Panc1 (cell line): ENCODE data around the gene REXO4. TPM values are rescaled to one million over a fixed set of nuclear protein-coding genes. Genes with fewer than 3 reads are reported as not detected.

Experiments
- ATAC-seq: fragments of 200-7000 bp; cut with Tn5 transposase; 2 replicates; pipeline ENCODE4 v1.9.1; 2020; ENCODE audit warnings: mild to moderate bottlenecking, moderate library complexity
- BruUV-seq: library from RNA; stranded (reverse); fragments of 400-500 nt; replicated peaks from 2 replicates; lab custom pipeline; 2021; lab: Mats Ljungman, UMichigan
- CTCF ChIA-PET: fragments of 300-600 bp; sonication (Branson Sonifier 250); formaldehyde crosslinking; loops from one replicate; lab custom pipeline; 2022; ENCODE audit warnings: antibody characterized with exemption; lab: Charles Lee
- POLR2A ChIA-PET: fragments of 300-600 bp; sonication (Branson Sonifier 250); formaldehyde crosslinking; loops from one replicate; lab custom pipeline; 2022; ENCODE audit warnings: antibody characterized with exemption; lab: Charles Lee
- DNase-seq: peaks from one replicate; pipeline ENCODE4 v3.0.0-alpha.2; 2010; ENCODE audit warnings: low read depth, low spot score
- H3K27ac ChIP-seq: 2 replicates; pipeline ENCODE4 v1.5.1; 2011; ENCODE audit warnings: mild to moderate bottlenecking, low read length, inconsistent platforms
- H3K27me3 ChIP-seq: fragments of 200-500 bp; sonication (Bioruptor generic); 2 replicates; pipeline ENCODE4 v1.6.0; 2014; ENCODE audit warnings: low read length, inconsistent platforms; ENCODE audit not compliant: control insufficient read depth, insufficient read depth
- H3K36me3 ChIP-seq: fragments of 200-500 bp; sonication (Bioruptor generic); 2 replicates; pipeline ENCODE4 v1.5.1; 2014; ENCODE audit warnings: inconsistent platforms, mild to moderate bottlenecking, low read length, moderate library complexity; ENCODE audit not compliant: control insufficient read depth, insufficient read depth
- H3K4me1 ChIP-seq: 2 replicates; pipeline ENCODE4 v1.5.1; 2011; ENCODE audit warnings: inconsistent platforms, mild to moderate bottlenecking, low read length, moderate library complexity; ENCODE audit not compliant: control insufficient read depth, insufficient read depth
- H3K4me3 ChIP-seq, 2 experiments: 2 replicates each; pipeline ENCODE4 v1.5.1; 2011 to 2012; ENCODE audit warnings: low read depth in 2 of 2, low read length in 2 of 2, mild to moderate bottlenecking in 2 of 2, inconsistent platforms in 1 of 2, moderate library complexity in 1 of 2
- H3K9me3 ChIP-seq: fragments of 200-500 bp; sonication (Bioruptor generic); 2 replicates; pipeline ENCODE4 v1.5.1; 2014; ENCODE audit warnings: low read depth, mild to moderate bottlenecking, inconsistent platforms, low read length, moderate library complexity; ENCODE audit not compliant: control insufficient read depth, insufficient read depth
- CTCF ChIP-seq: fragments of 450-650 bp; IDR thresholded peaks from 2 replicates; pipeline ENCODE4 v1.5.1; 2017; ENCODE audit warnings: mild to moderate bottlenecking
- POLR2AphosphoS5 ChIP-seq: IDR thresholded peaks from 2 replicates; pipeline ENCODE4 v1.6.1; 2012; ENCODE audit warnings: mild to moderate bottlenecking, low read depth, low read length, moderate library complexity
- REST ChIP-seq, 2 experiments: IDR thresholded peaks; 2 replicates each; pipeline ENCODE4 v1.6.1; 2011 to 2012; ENCODE audit warnings: low read depth in 2 of 2, control low read depth in 1 of 2, low read length in 1 of 2, mild to moderate bottlenecking in 1 of 2, moderate library complexity in 1 of 2; ENCODE audit not compliant: insufficient read depth in 1 of 2
- SIN3A ChIP-seq: IDR thresholded peaks from 2 replicates; pipeline ENCODE4 v1.6.1; 2012; ENCODE audit warnings: low read depth, mild to moderate bottlenecking, low read length, moderate library complexity, borderline replicate concordance; ENCODE audit not compliant: insufficient read depth
- TCF7L2 ChIP-seq: IDR thresholded peaks from 2 replicates; pipeline ENCODE4 v1.6.1; 2011; ENCODE audit warnings: mild to moderate bottlenecking, low read depth, low read length, inconsistent platforms
- in situ Hi-C: cut with HindIII; loops from 2 replicates; pipeline ENCODE4 v1.10.0; 2016; ENCODE audit warnings: low sequenced_read_pairs, low pct_unique_long_range_greater_than_20kb
- intact Hi-C: fragments of 100-400 bp; cut with micrococcal nuclease; formaldehyde crosslinking; loops from one replicate; pipeline ENCODE4 v1.10.0; 2022; ENCODE audit not compliant: unreplicated experiment
- total RNA-seq: library from RNA; stranded (reverse); gene quantifications from one replicate; pipeline ENCODE4 v1.2.1, GENCODE V29; 2021; ENCODE audit not compliant: unreplicated experiment

REXO4 gene
- total RNA-seq, 1 experiment from 2014 or later = 19.9 TPM

- no peak overlapping the region for H3K4me3 ChIP-seq
- H3K27me3 ChIP-seq = no peaks in the 10 kb centered on the region
- no peaks in the 10 kb centered on the region for H3K4me1 ChIP-seq
- H3K27ac ChIP-seq = no peak overlapping the region
- BruUV-seq = no TSS peak
- no peak for TF ChIP-seq CTCF
- TF ChIP-seq SIN3A = no peak
- TF ChIP-seq TCF7L2 = no peak
- TF ChIP-seq POLR2AphosphoS5 = no peak
- no peak for TF ChIP-seq REST (IDR thresholded peaks at IDR 0.05; ENCODE audit: insufficient read depth in 1 of 2, low read depth in 2 of 2, low read length in 1 of 2)
- in situ Hi-C loops = no loop called here
- ATAC-seq = no peak
- H3K9me3 ChIP-seq = no peaks in the 10 kb centered on the region
- intact Hi-C loops = no loop called here
- POLR2A ChIA-PET = no interaction called here
- no peak for DNase-seq
- H3K36me3 ChIP-seq = no peaks in the 10 kb centered on the region
- CTCF ChIA-PET = no interaction called here
These were observed 30.1 kb downstream of the REXO4 start for GRCh38 chr9:133387680-133388079.

DNA sequence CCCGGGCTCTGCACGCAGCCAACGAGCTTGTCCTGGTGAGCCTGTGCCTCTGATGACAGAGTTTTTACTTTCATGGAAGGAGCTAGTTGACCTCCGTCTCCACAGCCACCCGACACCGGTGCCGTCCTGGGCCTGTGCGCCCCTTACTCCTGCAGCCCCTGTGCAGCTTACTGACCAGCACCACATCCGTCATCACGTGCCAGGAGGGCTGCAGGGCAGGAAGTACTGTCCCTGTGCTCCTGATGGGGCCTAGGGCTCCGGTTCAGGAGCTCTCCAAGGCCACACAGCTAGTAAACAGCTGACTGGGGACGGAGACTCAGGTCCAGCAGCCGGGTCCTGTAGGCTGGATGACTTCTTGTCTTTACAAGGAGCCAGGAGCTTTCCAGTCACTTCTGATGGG lies 31.5 kb downstream of the REXO4 start:
- H3K4me1 ChIP-seq = no peaks in the 10 kb centered on the region
- H3K9me3 ChIP-seq = no peaks in the 10 kb centered on the region
- no peak overlapping the region for H3K27ac ChIP-seq
- DNase-seq = no peak
- no peaks in the 10 kb centered on the region for H3K36me3 ChIP-seq
- no TSS peak for BruUV-seq
- in situ Hi-C loops = no loop called here
- no peaks in the 10 kb centered on the region for H3K27me3 ChIP-seq
- intact Hi-C loops = no loop called here
- ChIA-PET POLR2A (no interaction called here), CTCF (interaction anchor here (0.6 kb wide), 1 partner anchor 56 kb away, joined by 4 read pairs; no protein-coding TSS in a partner anchor)
- ATAC-seq = no peak
- no peak overlapping the region for H3K4me3 ChIP-seq
- TF ChIP-seq SIN3A (no peak), CTCF (no peak), TCF7L2 (no peak), POLR2AphosphoS5 (no peak), REST (IDR thresholded peaks at IDR 0.05; ENCODE audit: insufficient read depth in 1 of 2, low read depth in 2 of 2, low read length in 1 of 2) (no peak)
